Kidney tubule cell (primary cell): ENCODE results near the gene DUS2.
A peak's percentile ranks its signal among the peaks of the same experiment; 100 is the strongest.
"Not testable (repeated sequence)": the region's sequence is repeated elsewhere in the genome, so short reads cannot be mapped to it uniquely, and the experiment has no call there.

ENCODE experiments used
- DNase-seq: peaks from one replicate; pipeline ENCODE4 v3.0.0-alpha.2; 2018; ENCODE audit warnings: low spot score

Gene DUS2

DNA sequence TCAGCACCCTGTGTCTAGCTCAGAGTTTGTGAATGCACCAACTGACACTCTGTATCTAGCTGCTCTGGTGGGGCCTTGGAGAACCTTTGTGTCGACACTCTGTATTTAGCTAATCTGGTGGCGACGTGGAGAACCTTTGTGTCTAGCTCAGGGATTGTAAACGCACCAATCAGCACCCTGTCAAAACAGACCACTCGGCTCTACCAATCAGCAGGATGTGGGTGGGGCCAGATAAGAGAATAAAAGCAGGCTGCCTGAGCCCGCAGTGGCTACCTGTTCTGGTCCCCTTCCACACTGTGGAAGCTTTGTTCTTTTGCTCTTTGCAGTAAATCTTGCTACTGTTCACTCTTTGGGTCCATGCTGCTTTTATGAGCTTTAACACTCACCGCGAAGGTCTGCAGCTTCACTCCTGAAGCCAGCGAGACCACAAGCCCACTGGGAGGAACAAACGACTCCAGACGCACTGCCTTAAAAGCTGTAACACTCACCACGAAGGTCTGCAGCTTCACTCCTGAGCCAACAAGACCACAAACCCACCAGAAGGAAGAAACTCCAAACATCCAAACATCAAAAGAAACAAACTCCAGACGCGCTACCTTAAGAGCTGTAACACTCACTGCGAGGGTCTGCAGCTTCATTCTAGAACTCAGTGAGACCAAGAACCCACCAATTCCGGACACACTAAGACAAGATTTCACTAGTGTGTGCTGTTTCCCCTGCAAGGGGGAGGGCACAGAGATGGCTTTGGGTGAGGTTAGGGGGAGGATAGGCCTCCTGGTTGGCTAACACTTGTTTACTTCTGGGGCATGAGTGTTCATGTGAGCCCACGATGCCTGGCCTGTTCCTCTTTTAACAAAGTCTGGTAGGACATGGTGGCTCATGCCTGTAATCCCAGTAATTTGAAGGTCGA, 24.1 kb upstream of the DUS2 start, which contains the start of gene DPEP2:
DPEP2 (minus strand) TSS at position 706 of the 910 bp plus-strand sequence. CDS start 6,272 bp downstream, outside the sequence.
- not testable (repeated sequence) for DNase-seq

DNA sequence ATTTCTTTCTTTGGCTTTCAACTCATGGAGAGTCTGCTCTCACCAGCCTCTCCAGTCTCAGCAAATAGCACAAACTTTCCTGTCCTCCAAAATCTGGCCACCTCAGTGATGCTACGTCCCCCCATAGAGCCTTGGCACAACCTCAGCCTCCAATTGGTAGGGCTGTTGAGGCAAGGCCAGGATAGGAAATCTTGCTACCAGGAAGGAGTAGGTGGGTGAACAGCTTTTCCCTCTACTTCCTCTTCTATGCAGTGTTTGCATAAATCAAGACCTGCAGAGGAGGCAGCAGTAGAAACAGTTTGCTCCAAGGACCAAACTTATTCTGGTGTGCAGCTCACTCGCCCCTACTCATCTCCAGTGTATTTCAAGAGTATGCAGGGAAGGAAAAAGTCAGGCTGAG, 23.1 kb upstream of the DUS2 start:
- no peak for DNase-seq

DNA sequence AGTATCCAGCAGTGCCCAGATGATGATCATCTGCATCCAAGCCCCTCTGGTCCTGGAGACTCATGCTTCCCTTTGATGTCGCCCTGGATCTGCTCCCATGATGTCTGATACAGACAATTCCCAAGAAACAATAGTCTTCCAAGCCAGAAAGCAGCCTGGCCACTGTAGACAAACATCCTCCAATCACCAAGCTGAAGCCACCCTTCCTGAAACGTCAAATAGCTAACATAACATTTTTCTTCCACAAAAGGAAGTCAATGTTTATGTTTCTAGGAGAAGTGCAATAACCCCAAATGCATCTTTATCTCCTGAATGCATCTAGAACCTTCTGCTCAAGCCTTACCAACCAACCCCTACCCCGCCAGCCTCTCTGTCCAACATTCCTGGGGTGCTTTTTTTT, 22.6 kb upstream of the DUS2 start:
- no peak for DNase-seq

DNA sequence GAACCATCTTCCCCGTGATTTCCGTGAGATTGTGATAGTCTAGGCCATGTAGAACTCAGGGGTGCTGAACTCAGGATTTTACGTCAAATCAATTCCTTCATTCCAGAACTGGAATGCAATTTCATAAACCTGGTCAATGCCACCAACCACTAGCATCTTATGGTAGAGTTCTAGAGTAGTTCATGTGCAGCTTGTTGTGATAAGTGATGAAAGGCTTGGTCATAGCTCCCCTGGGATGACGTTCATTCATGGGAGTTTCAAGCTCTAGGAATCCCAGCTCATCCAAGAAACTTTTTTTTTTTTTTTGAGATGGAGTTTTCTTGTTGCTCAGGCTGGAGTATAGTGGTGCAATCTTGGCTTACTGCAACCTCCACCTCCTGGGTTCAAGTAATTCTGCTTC, 20.1 kb upstream of the DUS2 start:
- no peak for DNase-seq

DNA sequence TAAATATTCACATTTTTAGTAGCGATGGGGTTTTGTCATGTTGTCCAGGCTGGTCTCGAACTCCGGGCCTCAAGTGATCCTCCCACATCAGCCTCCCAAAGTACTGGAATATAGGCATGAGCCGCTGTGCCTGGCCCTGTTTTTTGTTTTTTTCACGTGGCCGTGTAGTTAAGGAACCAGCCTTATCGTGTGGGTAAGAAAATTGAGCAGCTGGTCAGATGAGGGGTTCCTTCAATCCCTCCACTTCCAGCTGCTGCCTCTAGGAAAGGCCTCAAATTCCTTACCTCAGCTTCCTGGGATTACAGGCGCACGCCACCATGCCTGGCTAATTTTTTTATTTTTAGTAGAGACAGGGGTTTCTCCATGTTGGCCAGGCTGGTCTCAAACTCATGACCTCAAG, 17.9 kb upstream of the DUS2 start:
- no peak for DNase-seq

DNA sequence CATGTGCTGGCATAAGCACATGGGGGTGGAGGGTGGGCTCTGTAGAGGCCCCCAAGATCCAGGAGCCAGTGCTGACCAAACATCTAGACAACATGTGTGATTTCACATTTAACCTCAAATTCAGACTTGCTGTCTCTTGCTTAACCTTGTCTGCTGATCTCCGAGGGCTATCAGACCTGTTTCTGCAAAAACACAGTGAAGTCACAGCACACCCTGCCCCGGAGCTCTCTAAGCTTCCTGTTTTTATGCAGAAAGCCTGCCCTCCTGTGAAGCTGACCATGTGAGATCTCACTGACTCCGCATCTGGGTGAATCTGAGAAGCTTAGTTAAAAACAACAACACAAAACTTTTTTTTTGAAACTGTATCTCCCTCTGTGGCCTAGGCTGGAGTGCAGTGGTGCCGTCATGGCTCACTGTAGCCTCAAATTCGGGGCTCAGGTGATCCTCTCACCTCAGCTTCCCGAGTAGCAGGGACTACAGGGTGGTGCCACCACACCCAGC, 17.2 kb upstream of the DUS2 start:
- DNase-seq: no peak

DNA sequence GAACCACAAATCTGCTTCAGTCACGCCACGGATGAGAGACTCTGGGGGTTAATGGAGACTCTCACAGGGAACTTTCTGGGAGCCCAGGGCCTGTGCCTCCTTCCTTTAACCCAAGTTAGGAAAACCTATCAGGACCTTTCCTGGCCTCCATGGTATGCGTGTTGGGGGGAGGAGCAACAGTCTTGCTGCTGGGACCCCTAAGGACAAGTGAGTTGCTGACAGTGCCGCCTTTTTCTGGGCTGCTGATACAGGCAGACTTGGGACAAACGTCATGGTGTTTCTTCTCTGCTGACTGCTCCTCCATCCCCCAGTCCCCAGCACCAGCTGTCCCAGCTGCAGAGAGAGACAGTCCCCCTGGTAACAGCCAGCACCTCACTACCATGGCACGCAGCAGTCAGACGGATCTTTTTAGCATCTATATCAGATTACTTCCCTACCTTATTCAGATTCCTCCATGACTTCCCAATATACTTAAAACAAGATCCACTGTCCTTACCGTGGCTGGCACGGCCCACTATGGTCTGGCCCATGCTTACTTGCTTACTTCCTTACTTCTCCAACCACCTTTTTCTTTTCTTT, 13.8 kb upstream of the DUS2 start:
- no peak for DNase-seq

DNA sequence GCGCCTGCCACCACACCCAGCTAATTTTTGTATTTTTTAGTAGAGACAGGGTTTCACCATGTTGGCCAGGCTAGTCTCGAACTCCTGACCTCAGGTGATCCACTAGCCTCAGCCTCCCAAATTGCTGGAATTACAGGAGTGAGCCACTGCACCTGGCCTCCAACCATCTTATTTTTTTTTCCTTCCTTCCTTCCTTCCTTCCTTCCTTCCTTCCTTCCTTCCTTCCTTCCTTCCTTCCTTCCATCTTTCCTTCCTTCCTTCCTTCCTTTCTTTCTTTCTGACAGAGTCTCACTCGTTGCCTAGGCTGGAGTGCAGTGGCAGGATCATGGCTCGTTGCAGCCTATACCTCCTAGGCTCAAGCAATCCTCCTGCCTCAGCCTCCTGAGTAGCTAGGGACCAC, 13.2 kb upstream of the DUS2 start:
- not testable (repeated sequence) for DNase-seq

DNA sequence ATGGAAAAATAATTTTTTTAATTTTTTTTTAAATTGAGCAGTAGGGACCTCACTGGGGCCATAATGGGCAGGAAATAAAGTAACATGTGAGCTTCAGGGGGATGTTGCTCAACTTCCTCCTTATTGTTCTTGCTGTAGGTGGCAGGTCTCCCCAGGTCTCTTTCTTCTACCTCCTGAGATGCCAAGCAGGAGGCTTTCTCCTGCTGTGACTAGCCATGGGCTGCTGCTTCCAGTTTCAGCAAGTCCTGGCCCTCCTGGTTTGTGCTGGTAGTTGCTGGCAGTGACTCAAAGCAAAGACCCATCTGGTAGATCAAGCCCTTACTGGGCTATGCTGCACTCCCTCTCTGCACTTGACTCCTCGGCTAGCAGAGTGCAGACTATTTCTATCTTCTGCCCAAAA, 9.6 kb upstream of the DUS2 start:
- DNase-seq: no peak

DNA sequence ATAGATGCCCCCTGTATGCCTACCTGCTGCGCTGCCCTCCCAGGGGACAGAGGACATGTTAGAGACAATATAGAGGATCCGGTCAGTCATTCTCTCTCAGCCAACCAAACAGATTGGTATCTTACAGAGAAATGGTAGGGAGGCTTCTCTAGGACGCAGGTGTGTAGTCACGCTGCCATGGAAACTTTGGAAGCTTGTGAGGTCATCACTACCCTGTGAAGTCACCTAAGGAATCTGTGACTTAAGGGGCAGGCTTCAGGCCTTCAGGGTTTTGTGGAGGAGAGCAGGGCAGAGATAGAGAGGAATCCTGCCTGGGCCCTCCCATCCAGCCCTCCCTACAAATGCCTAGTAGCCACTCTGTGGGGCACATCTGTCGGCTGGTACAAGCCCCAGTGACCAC, 7.4 kb upstream of the DUS2 start, which contains the start of gene DPEP2NB:
DPEP2NB (minus strand) TSS at position 231 of the 400 bp plus-strand sequence; CDS start at position 90, 141 bp downstream.
- DNase-seq: no peak

DNA sequence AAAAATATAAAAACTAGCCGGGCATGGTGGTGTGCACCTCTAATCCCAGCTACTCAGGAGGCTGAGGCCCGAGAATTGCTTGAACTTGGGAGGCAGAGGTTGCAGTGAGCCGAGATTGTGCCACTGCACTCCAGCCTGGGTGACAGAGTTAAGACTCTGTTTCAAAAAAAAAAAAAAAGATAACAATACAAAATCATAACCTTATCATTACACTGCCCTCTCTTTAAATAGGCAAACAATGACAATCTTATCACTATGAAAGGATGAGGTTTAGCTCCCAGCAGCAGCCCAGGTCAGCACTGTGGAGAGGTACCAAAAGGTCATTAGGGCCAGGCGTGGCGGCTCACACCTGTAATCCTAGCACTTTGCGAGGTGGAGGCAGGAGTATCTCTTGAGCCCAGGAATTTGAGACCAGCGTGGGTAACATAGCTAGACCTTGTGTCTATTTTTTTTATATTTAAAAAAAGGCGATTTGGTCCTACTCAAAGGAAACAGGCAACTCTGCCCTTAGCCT, 3.9 kb upstream of the DUS2 start:
- DNase-seq: no peak

DNA sequence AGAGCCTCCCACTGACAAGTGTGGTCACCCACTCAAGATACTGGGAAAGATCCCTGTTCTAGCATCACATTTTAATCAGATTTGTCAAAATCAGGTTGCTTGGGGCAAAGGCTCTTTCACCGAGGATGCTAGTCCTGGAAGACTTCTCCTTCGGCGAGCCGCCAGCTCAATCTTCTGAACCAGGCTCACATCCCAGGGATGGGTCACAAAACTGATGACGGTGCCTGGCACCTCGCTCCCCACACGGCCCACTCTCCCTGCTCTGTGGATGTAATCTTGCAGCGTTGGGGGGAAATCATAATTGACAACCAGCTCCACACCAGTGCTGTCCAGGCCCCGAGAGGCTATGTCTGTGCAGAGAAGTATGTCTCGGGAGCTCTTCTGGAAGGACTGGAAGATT, 1.6 kb upstream of the DUS2 start:
- DNase-seq: no peak

DNA sequence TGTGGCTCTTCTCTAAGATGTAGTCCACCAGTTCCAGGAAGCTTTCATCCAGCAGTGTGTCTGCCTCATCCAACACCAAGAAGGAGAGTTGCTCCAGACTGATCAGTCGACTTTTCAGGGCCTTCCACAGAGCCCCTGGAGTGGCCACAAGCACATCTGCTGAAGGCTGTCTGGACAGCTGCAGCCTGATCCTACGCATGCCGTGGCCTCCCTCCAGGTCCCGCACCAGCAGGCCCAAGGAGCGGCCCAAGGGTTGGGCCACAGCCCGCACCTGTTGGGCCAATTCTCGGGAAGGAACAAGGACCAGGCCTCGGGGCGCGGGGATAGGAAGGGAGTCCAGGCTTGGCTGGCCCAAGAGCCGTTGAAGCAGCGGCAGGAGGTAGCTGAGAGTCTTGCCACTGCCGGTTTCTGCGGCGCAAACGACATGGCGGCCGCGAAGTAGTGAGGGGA, 781 bp upstream of the DUS2 start:
- no peak for DNase-seq

DNA sequence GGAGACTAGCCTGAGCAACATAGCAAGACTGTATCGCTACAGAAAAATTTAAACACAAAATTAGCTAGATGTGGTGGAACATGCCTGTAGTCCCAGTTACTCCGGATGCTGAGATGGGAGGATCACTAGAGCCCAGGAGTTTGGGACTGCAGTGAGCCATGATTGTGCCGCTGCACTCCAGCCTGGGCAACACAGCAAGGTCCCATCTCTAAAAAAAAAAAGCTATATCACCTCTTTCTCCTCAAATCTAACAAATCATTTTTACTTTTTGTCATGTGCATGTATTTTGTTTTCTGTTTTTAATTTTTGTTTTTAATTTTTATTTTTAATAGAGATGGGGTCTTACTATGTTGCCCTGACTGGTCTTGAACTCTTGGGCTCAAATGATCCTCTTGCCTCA, 5.9 kb downstream of the DUS2 start:
- DNase-seq: no peak

DNA sequence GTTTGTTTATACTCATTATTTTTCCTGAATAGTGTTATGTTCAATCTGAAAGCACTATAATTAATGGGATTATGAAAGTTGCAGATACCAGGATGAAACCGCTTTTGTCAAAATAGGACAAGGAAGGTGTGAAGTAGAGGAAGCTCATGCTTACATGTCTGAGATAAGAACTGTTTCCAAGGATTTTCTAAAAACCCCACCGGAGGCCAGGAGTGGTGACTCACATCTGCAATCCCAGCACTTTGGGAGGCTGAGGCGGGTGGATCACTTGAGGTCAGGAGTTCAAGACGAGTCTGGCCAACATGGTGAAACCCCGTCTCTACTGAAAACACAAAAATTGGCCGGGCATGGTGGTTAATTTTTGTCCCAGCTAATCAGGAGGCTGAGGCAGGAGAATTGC, 7.0 kb downstream of the DUS2 start:
- DNase-seq: peak; percentile 18

DNA sequence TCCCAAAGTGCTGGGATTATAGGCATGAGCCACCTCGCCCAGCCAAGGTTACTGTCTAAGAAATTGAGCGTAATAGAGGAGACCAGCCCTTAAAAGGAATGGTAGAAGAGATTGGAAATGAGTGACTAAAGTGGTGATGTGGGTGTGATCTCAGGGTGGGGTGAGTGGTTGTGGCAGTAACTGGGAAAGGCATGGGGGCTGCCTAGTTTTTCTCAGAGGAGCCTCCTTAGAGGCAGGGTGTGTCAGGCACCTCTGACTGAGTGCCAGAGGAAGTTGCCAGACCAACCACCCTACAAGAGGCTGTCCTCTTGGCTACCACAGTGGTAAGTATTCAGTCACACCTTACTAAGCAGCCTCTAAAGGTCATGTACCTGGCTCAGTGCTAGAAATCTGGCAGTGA, 8.9 kb downstream of the DUS2 start:
- DNase-seq: peak; percentile 71

DNA sequence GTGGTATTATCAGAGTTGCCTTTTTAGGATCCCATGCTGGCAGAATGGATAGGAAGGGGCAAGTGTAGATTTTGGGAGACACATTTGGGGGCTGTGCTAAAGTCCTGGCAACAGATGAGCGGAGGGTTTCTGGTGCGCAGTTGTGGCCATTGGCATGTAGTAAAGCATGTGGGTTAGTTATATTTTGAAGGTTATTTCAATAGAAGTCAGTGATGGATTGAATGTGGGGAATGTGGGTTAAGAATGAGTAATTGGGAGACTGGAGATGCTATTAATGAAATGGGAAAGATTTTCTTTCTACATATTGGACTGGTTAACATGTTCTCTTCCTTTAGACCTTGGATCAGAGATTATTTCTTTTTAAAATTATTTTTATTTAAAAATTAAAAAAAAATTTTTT, 10.0 kb downstream of the DUS2 start:
- DNase-seq: no peak

DNA sequence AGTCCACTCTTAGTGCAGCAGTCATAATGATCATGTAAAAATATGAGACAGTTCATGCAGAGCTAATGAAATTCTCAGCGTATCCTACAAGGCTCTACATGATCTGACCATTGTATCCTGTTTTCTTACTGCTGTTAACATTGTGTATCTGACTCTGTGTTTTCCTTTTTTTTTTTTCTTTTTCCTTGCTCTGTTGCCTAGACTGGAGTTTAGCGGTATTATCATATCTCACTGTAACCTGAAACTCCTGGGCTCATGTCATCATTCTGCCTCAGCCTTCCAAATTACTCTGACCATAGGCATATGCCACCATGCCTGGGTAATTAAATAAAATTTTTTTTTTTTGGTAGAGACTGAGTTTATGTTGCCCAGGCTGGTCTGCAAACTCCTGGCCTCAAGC, 12.1 kb downstream of the DUS2 start:
- DNase-seq: no peak

DNA sequence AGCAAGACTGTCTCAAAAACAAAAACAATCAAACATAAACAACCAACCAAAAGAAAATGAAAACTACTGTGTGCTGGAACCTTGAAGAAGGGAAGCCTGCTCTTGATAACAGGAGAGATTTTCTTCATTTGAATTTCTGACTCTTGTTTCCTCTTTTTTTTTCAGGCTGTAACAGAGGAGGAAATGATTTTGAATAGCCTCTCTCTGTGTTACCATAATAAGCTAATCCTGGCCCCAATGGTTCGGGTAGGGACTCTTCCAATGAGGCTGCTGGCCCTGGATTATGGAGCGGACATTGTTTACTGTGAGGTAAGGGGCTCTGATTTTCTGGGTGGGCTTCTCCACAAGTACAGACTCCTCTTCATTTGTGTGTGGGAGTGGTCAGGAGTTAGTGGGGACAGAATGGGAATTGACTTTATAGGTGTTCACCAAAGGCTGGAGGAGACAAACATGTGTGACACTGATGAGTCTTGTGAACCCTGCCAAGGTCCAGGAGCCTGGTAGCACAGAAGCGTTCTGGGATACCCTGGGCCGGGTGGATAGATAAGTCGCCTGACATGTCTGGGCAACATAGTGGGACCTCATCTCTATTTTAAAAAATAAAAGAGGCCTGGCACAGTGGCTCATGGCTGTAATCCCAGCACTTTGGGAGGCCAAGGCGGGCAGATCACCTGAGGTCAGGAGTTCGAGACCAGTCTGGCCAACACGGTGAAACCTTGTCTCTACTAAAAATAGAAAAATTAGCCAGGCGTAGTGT, 14.9 kb downstream of the DUS2 start:
- DNase-seq: no peak

DNA sequence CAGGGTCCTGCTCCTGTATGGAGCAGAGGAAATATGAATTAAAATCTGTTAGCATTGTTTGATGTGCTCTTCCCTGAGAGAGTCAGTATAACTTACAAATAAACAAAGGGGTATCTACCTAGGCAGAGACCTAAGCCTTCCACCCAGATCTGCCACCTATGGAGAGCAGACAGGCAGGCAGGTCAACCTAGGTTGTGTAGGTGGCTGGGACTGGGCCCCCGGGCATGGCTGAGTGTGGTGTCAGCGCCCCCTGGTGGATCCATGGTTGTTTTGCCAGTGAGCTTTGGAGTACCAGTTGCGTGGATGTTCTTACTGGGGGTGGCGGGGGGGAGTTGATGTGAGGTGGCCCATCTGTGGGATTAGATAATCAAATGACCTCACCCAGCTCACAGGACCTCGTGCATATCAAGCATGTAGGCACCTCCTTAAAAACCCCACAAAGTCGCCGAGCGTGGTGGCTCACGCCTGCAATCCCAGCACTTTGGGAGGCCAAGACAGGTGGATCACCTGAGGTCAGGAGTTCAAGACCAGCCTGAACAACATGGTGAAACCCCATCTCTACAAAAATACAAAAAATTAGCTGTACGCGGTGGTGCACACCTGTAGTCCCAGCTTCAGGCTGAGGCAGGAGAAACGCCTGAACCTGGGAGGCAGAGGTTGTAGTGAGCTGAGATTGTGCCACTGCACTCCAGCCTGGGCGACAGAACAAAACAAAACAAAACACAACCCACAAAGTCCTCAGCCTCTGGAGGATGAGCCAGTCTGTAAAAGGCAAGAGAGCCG, 17.6 kb downstream of the DUS2 start:
- peak; percentile 74 for DNase-seq

DNA sequence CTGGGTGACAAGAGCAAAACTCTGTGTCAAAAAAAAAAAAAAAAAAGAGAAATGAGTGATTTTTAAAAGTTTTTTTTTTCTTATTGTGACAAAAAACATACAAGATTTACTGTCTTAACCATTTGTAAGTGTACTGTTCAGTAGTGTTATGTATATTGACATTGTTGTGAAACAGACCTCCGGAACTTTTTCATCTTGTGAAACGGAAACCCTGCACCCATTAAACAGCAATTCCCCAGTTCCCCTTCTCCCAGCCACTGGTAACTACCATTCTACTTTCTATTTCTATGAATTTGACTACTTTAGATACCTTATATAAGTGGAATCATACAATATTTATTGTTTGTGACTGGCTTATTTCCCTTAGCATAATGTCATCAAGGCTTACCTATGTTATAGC, 18.7 kb downstream of the DUS2 start:
- no peak for DNase-seq
